Small intestine (tissue), 7 donors: Measurements from ENCODE around the gene SLC5A10. TPM values are rescaled to one million over a fixed set of nuclear protein-coding genes. Genes with fewer than 3 reads are reported as not detected.

Experiments used
- DNase-seq, 2 donors: peaks; one replicate each; pipeline versions ENCODE4 v3.0.0 to v3.0.0-alpha.2; 2013
- FAIRE-seq: peaks from 2 replicates; lab custom pipeline; 2012; peaks lifted over from hg19 to GRCh38; lab: Jason Lieb, UNC
- H3K27ac ChIP-seq, 3 donors: one replicate each; pipeline ENCODE4 v1.5.1; 2013; ENCODE audit warnings: low read length in 2 of 3, mild to moderate bottlenecking in 2 of 3, control low read depth in 1 of 3, inconsistent platforms in 1 of 3, low read depth in 1 of 3, moderate library complexity in 1 of 3
- H3K27me3 ChIP-seq, 3 donors: one replicate each; pipeline ENCODE4 v1.6.1; 2013; ENCODE audit warnings: low read length in 3 of 3, inconsistent platforms in 1 of 3; ENCODE audit not compliant: control insufficient read depth in 3 of 3, insufficient read depth in 3 of 3
- H3K36me3 ChIP-seq, 3 donors: one replicate each; pipeline ENCODE4 v1.6.1; 2013; ENCODE audit warnings: low read length in 3 of 3, inconsistent platforms in 1 of 3, low read depth in 1 of 3, mild to moderate bottlenecking in 1 of 3, moderate library complexity in 1 of 3; ENCODE audit not compliant: control insufficient read depth in 3 of 3, insufficient read depth in 2 of 3
- H3K4me1 ChIP-seq, 3 donors: one replicate each; pipeline ENCODE4 v1.6.1; 2013; ENCODE audit warnings: low read length in 2 of 3, inconsistent platforms in 1 of 3, low read depth in 1 of 3, mild to moderate bottlenecking in 1 of 3, moderate library complexity in 1 of 3; ENCODE audit not compliant: control insufficient read depth in 3 of 3, insufficient read depth in 2 of 3
- H3K4me3 ChIP-seq, 3 donors: one replicate each; pipeline ENCODE4 v1.5.1; 2013; ENCODE audit warnings: low read length in 3 of 3, control low read depth in 1 of 3, inconsistent platforms in 1 of 3, low read depth in 1 of 3, mild to moderate bottlenecking in 1 of 3, moderate library complexity in 1 of 3
- H3K9me3 ChIP-seq, 2 donors: one replicate each; pipeline ENCODE4 v1.6.1; 2013; ENCODE audit warnings: low read depth in 1 of 2, low read length in 1 of 2; ENCODE audit not compliant: control insufficient read depth in 2 of 2, insufficient read depth in 1 of 2
- WGBS, 3 donors: extraction: QIAGEN DNeasy Blood & Tissue Kit; methylation state at CpG; one replicate each; pipeline ENCODE4 v1.1.7; 2013; 5-methylcytosine and 5-hydroxymethylcytosine counted together
- polyA plus RNA-seq, 4 donors: library from polyadenylated mRNA; stranded (reverse) in 3 of 4; unstranded in 1 of 4; fragments of 200-250 nt in 3 of 4; fragments of 120-200 nt in 1 of 4; gene quantifications; one replicate each; pipeline versions ENCODE4 v1.2.1 to v1.2.3, GENCODE V29; 2013
- donor health status: healthy with polysubstance abuse.
- donor health status: control.
- donor health status: control.
- donor health status: Bipolar disorder and iron deficiency.
- donor health status: healthy.

Gene SLC5A10
- polyA plus RNA-seq, 4 donors: 0.09 to 0.27 (median 0.22) TPM; not detected in 1

GRCh38 chr17:19001907-19002590 is 50.1 kb downstream of the SLC5A10 start:
- peaks cover 0 to 5% of the 10 kb centered on the region in 2 donors for H3K9me3 ChIP-seq
- FAIRE-seq (no peak), DNase-seq (no peak)
- peak overlapping the region; percentile 6 to 98 (median 84) for H3K27ac ChIP-seq
- H3K4me1 ChIP-seq: peaks cover 0 to 55% (median 0%) of the 10 kb centered on the region in 3 donors
- peaks cover 0 to 67% (median 0%) of the 10 kb centered on the region in 3 donors for H3K36me3 ChIP-seq
- H3K27me3 ChIP-seq: no peaks in the 10 kb centered on the region
- H3K4me3 ChIP-seq: peak overlapping the region in 2 of 3 donors; percentile 65 to 74
- 60 to 68% (median 66%) methylated on average over 7 of the region's 7 CpGs for WGBS, 3 donors

GRCh38 chr17:19002805-19003542 is 51.0 kb downstream of the SLC5A10 start:
- no peak for FAIRE-seq
- no peaks in the 10 kb centered on the region for H3K27me3 ChIP-seq

GRCh38 chr17:19003543-19004420 is 51.8 kb downstream of the SLC5A10 start:
- FAIRE-seq (no peak), DNase-seq (peak; percentile 57 to 87)
- H3K4me1 ChIP-seq: peaks cover 0 to 39% (median 0%) of the 10 kb centered on the region in 3 donors
- peak overlapping the region; percentile 32 to 74 (median 65) for H3K4me3 ChIP-seq
- 9 to 20% (median 19%) methylated on average over 61 to 73 of the region's 73 CpGs for WGBS, 3 donors
- H3K36me3 ChIP-seq: peaks cover 0 to 49% (median 0%) of the 10 kb centered on the region in 3 donors
- H3K27ac ChIP-seq: peak overlapping the region; percentile 76 to 98 (median 90)
- H3K27me3 ChIP-seq: no peaks in the 10 kb centered on the region
- peaks cover 0 to 5% of the 10 kb centered on the region in 2 donors for H3K9me3 ChIP-seq

More at GRCh38 chr17:19002805-19003542, 51.0 kb downstream of the SLC5A10 start:
- peak; percentile 33 to 74 for DNase-seq
- Histone ChIP-seq H3K9me3 (peaks cover 0 to 5% of the 10 kb centered on the region in 2 donors), H3K4me3 (peak overlapping the region; percentile 32 to 74 (median 65)), H3K27ac (peak overlapping the region in 2 of 3 donors; percentile 76 to 98), H3K36me3 (peaks cover 0 to 57% (median 0%) of the 10 kb centered on the region in 3 donors), H3K4me1 (peaks cover 0 to 47% (median 0%) of the 10 kb centered on the region in 3 donors)
- WGBS, 3 donors: 32 to 59% (median 38%) methylated on average over 11 of the region's 11 CpGs

- WGBS, 3 donors: 3 to 5% (median 4%) methylated on average over 36 to 67 of the region's 67 CpGs
- Histone ChIP-seq H3K36me3 (peaks cover 0 to 41% (median 0%) of the 10 kb centered on the region in 3 donors), H3K27ac (peak within 1 kb of the TSS; percentile 90 to 98 (median 90)), H3K4me3 (peak within 1 kb of the TSS; percentile 32 to 74 (median 65)), H3K9me3 (peaks cover 0 to 5% of the 10 kb centered on the region in 2 donors), H3K4me1 (peaks cover 0 to 33% (median 0%) of the 10 kb centered on the region in 3 donors), H3K27me3 (no peaks in the 10 kb centered on the region)
- DNase-seq (peak; percentile 89 to 94), FAIRE-seq (no peak)
Observed at GRCh38 chr17:19004421-19005136, 52.6 kb downstream of the SLC5A10 start, which contains the start of gene FAM83G. FAM83G (minus strand) TSS chr17:19004764; CDS start chr17:19004041, 723 bp downstream.

- 73 to 83% (median 83%) methylated on average over 11 to 13 of the region's 13 CpGs for WGBS, 3 donors
- no peaks in the 10 kb centered on the region for H3K27me3 ChIP-seq
- no peak for FAIRE-seq
- DNase-seq: no peak
- H3K36me3 ChIP-seq: peaks cover 0 to 35% (median 0%) of the 10 kb centered on the region in 3 donors
- H3K27ac ChIP-seq: peak overlapping the region; percentile 68 to 90 (median 86)
- H3K4me3 ChIP-seq: peak overlapping the region in 2 of 3 donors; percentile 38 to 65
- H3K4me1 ChIP-seq: peaks cover 0 to 28% (median 0%) of the 10 kb centered on the region in 3 donors
- H3K9me3 ChIP-seq: peaks cover 0 to 5% of the 10 kb centered on the region in 2 donors
Observed at GRCh38 chr17:19005137-19005773, 53.3 kb downstream of the SLC5A10 start.

GRCh38 chr17:19005789-19006430 is 53.9 kb downstream of the SLC5A10 start:
- H3K9me3 ChIP-seq: peaks cover 0 to 5% of the 10 kb centered on the region in 2 donors
- H3K4me3 ChIP-seq: no peak overlapping the region
- no peak overlapping the region for H3K27ac ChIP-seq
- H3K4me1 ChIP-seq: peaks cover 0 to 29% (median 0%) of the 10 kb centered on the region in 3 donors
- FAIRE-seq (no peak), DNase-seq (no peak)
- peaks cover 0 to 28% (median 0%) of the 10 kb centered on the region in 3 donors for H3K36me3 ChIP-seq
- WGBS, 3 donors: 85 to 88% (median 87%) methylated on average over 4 of the region's 4 CpGs
- no peaks in the 10 kb centered on the region for H3K27me3 ChIP-seq

- Histone ChIP-seq H3K27me3 (no peaks in the 10 kb centered on the region), H3K36me3 (peaks cover 0 to 20% (median 0%) of the 10 kb centered on the region in 3 donors), H3K27ac (no peak overlapping the region), H3K4me1 (peaks cover 0 to 29% (median 0%) of the 10 kb centered on the region in 3 donors), H3K9me3 (peaks cover 0 to 5% of the 10 kb centered on the region in 2 donors), H3K4me3 (no peak overlapping the region)
- DNase-seq: no peak
- no peak for FAIRE-seq
Observed at GRCh38 chr17:19006698-19007097, 54.7 kb downstream of the SLC5A10 start.
